ENCODE results near the gene BCL7A.

DNA sequence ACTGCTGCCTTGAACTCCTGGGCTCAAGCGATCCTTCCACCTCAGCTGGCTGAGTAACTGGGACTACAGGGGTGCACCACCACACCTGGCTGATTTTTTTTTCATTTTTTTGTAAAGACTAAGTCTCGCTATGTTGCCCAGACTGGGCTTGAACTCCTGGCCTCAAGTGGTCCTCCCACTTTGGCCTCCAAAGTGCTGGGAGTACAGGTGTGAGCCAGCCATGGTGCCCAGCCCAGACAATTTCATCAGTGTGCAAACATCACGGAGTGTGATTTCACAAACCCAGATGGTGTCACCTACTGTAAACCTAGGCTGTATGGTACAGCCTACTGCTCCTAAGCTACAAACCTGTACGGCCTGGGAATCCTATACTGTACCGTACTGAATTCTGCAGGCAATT, 6.9 kb upstream of the BCL7A start:
- TF ChIP-seq MXI1 (IDR thresholded peaks at IDR 0.05; ENCODE audit: low read depth, low read length) (no peak), EZH2phosphoT487 (IDR thresholded peaks at IDR 0.05; ENCODE audit: borderline replicate concordance, low read depth) (no peak), TCF12 (IDR thresholded peaks at IDR 0.05) (no peak), SMC3 (IDR thresholded peaks at IDR 0.05; ENCODE audit: low read depth, low read length) (no peak)
- TF ChIP-seq, protein P1, sequence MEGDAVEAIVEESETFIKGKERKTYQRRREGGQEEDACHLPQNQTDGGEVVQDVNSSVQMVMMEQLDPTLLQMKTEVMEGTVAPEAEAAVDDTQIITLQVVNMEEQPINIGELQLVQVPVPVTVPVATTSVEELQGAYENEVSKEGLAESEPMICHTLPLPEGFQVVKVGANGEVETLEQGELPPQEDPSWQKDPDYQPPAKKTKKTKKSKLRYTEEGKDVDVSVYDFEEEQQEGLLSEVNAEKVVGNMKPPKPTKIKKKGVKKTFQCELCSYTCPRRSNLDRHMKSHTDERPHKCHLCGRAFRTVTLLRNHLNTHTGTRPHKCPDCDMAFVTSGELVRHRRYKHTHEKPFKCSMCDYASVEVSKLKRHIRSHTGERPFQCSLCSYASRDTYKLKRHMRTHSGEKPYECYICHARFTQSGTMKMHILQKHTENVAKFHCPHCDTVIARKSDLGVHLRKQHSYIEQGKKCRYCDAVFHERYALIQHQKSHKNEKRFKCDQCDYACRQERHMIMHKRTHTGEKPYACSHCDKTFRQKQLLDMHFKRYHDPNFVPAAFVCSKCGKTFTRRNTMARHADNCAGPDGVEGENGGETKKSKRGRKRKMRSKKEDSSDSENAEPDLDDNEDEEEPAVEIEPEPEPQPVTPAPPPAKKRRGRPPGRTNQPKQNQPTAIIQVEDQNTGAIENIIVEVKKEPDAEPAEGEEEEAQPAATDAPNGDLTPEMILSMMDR (IDR thresholded peaks at IDR 0.05) = no peak
